ENCODE data around the gene ZNF653. TPM values are rescaled to one million over a fixed set of nuclear protein-coding genes. Genes with fewer than 3 reads are reported as not detected.
A peak's percentile ranks its signal among the peaks of the same experiment; 100 is the strongest.
"Not testable (repeated sequence)": the region's sequence is repeated elsewhere in the genome, so short reads cannot be mapped to it uniquely, and the experiment has no call there.

The ZNF653 gene
- total RNA-seq, 2 donors from 2014 or later: 5.4 to 25.0 TPM

DNA sequence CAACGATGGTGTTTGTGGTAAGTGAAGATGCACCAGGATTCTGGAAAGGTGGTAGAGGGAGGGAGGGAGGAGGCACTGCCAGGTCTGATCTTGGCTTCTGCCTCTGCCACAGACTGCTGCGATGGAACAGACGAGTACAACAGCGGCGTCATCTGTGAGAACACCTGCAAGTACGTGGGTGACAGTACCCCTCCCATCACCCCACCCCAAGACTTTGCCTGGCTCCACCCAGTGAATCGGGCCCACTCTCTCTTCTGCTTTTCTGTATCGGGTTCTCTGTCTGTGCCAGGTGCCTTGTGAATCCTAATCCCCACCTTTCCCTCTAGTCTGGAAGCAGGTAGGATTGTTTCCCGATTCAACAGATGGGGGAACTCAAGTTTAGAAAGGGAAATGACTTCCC, 67.7 kb downstream of the ZNF653 start:
- TF ChIP-seq, protein P1, sequence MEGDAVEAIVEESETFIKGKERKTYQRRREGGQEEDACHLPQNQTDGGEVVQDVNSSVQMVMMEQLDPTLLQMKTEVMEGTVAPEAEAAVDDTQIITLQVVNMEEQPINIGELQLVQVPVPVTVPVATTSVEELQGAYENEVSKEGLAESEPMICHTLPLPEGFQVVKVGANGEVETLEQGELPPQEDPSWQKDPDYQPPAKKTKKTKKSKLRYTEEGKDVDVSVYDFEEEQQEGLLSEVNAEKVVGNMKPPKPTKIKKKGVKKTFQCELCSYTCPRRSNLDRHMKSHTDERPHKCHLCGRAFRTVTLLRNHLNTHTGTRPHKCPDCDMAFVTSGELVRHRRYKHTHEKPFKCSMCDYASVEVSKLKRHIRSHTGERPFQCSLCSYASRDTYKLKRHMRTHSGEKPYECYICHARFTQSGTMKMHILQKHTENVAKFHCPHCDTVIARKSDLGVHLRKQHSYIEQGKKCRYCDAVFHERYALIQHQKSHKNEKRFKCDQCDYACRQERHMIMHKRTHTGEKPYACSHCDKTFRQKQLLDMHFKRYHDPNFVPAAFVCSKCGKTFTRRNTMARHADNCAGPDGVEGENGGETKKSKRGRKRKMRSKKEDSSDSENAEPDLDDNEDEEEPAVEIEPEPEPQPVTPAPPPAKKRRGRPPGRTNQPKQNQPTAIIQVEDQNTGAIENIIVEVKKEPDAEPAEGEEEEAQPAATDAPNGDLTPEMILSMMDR (IDR thresholded peaks at IDR 0.05): no peak
- no peak for DNase-seq (ENCODE audit: low spot score)
- Histone ChIP-seq H3K27me3 (replicated peaks; ENCODE audit: insufficient read depth) (no peaks in the 10 kb centered on the region), H3K4me1 (ENCODE audit: control insufficient read depth in 1 of 2, low read depth in 2 of 2) (peaks cover 7 to 21% of the 10 kb centered on the region in 2 donors), H3K4me3 (no peak overlapping the region), H3K27ac (no peak overlapping the region), H3K36me3 (peaks cover 28% of the 10 kb centered on the region), H3K9me3 (no peaks in the 10 kb centered on the region)
- no peak for ATAC-seq (ENCODE audit: insufficient number of reproducible peaks, low FRiP score, low read depth)

DNA sequence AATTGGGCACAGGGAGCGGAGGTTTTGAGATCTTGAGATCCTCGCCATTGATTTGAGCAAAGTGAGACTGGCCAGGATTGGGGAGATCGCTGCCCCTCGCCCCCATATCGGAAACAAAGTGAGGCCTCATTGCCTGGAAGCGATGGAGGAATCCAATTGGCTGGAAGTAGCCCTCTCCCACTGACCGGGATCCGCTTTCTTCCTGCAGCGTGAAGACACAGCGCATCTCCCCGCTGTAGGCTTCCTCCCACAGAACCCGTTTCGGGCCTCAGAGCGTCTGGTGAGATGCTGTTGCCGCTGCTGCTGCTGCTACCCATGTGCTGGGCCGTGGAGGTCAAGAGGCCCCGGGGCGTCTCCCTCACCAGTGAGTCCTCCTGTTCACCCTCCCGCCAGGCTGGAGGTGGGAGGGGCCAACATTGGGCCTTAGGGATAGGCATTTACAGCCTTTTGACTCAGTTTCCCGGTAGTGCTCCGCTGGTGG, 69.8 kb downstream of the ZNF653 start:
- Histone ChIP-seq H3K27ac (peak overlapping the region; percentile 26 to 39), H3K27me3 (replicated peaks; ENCODE audit: insufficient read depth) (no peaks in the 10 kb centered on the region), H3K36me3 (peaks cover 11% of the 10 kb centered on the region), H3K4me3 (peak overlapping the region; percentile 77), H3K9me3 (no peaks in the 10 kb centered on the region), H3K4me1 (ENCODE audit: control insufficient read depth in 1 of 2, low read depth in 2 of 2) (peaks cover 7 to 21% of the 10 kb centered on the region in 2 donors)
- TF ChIP-seq, protein P1 (IDR thresholded peaks at IDR 0.05): no peak
- no peak for DNase-seq (ENCODE audit: low spot score)
- ATAC-seq (ENCODE audit: insufficient number of reproducible peaks, low FRiP score, low read depth): no peak

DNA sequence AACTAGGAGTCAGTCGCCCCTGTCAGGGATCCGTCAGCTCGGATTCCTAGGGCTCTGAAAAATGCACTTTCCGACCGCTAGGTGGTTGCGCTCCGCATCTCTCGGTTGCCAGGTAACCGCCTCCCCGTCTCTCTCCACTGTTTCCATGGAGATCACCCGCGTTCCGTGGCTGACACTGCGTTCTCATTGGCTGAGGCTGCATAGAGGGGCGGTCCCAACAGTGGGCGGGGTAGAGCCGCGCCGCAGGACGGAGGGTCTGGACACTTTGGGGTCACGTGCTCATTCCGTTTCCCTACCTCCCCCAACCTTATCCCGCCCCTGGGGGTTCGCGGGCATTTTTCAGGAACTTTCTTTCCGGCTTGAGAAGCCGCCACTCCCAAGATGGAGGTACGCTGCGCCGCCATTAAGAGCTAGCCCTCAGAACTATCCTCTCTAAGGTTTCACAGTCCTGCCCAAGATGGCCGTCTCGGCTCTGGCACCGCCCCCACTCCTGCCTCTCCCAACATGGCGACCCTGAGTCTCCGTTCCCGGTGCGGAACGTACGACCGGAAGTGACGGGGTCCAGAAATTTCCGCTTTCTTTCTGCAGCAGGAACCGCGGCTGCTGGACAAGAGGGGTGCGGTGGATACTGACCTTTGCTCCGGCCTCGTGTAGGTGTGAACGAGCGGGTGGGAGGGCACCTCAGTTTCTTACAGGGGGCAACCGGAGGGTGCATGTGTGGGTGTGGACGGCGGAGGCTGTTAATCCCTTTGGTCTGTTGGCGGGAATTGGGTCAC, 70.4 kb downstream of the ZNF653 start, which contains the start of the genes ODAD3 and PRKCSH:
ODAD3 (minus strand) TSS at position 65 of the 776 bp plus-strand sequence. CDS start 105 bp downstream, outside the sequence.
PRKCSH (plus strand) TSS at position 579 of the 776 bp plus-strand sequence. CDS start 483 bp downstream, outside the sequence.
- H3K27me3 ChIP-seq (replicated peaks; ENCODE audit: insufficient read depth): no peaks in the 10 kb centered on the region
- TF ChIP-seq, protein P1 (IDR thresholded peaks at IDR 0.05): peak; percentile 97
- H3K9me3 ChIP-seq: no peaks in the 10 kb centered on the region
- DNase-seq (ENCODE audit: low spot score) (peak; percentile 98), ATAC-seq (ENCODE audit: insufficient number of reproducible peaks, low FRiP score, low read depth) (peak; percentile 98)
- peak within 1 kb of the TSS; percentile 51 to 84 for H3K27ac ChIP-seq
- peak within 1 kb of the TSS; percentile 77 for H3K4me3 ChIP-seq
- peaks cover 7 to 21% of the 10 kb centered on the region in 2 donors for H3K4me1 ChIP-seq (ENCODE audit: control insufficient read depth in 1 of 2, low read depth in 2 of 2)
- H3K36me3 ChIP-seq: peaks cover 9% of the 10 kb centered on the region

DNA sequence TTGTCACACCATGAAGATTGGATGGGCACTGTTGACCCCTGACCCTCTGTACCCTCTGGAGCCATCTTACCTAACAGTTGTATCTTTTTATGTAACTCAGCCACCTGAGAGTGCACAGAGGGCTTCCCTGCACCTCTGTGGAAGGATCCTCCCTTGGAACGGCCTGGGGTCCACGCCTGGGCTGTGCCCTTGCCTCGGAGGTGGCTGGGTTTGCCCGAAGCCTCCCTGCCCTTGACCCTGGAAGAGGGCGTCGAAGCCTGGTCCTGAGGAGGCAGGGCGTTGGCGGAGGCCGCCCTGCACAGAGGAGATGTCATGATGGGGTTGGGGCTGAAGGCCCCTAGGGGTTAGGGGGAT, 71.0 kb downstream of the ZNF653 start:
- Histone ChIP-seq H3K36me3 (peaks cover 9% of the 10 kb centered on the region), H3K27ac (peak overlapping the region; percentile 51 to 84), H3K4me3 (peak overlapping the region; percentile 77), H3K4me1 (ENCODE audit: control insufficient read depth in 1 of 2, low read depth in 2 of 2) (peaks cover 7 to 21% of the 10 kb centered on the region in 2 donors), H3K27me3 (replicated peaks; ENCODE audit: insufficient read depth) (no peaks in the 10 kb centered on the region), H3K9me3 (no peaks in the 10 kb centered on the region)
- DNase-seq (ENCODE audit: low spot score) (no peak), ATAC-seq (ENCODE audit: insufficient number of reproducible peaks, low FRiP score, low read depth) (peak; percentile 2)
- TF ChIP-seq, protein P1 (IDR thresholded peaks at IDR 0.05): no peak

DNA sequence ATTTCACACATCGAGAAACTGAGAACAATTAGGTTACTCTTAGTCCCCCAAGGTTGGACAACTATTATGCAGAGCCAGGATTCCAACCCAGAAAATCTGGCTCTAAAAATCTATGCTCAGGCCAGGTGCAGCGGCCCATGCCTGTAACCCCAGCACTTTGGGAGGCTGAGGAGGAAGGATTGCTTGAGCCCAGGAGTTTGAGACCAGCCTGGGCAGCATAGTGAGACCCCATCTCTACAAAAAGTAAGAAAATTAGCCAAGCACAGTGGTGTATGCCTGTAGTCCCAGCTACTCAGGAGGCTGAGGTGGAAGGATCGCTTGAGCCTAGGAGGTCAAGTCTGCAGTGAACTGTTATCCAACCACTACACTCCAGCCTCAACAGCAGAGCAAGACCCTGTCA, 72.1 kb downstream of the ZNF653 start:
- not testable (repeated sequence) for H3K27me3 ChIP-seq (replicated peaks; ENCODE audit: insufficient read depth); ATAC-seq (ENCODE audit: insufficient number of reproducible peaks, low FRiP score, low read depth); H3K27ac ChIP-seq; DNase-seq (ENCODE audit: low spot score); H3K36me3 ChIP-seq; H3K4me3 ChIP-seq; H3K9me3 ChIP-seq
- peaks cover 7 to 21% of the 10 kb centered on the region in 2 donors for H3K4me1 ChIP-seq (ENCODE audit: control insufficient read depth in 1 of 2, low read depth in 2 of 2)

Other genes starting within 250 kb of the ZNF653 start
- gene DOCK6, start 243.3 kb downstream of the ZNF653 start, total RNA-seq: 10 to 100 TPM; 30.5 to 49.3 TPM
- not detected for gene TSPAN16, start 209.7 kb downstream of the ZNF653 start, total RNA-seq
- 10 to 100 TPM; 14.2 to 20.4 TPM for gene RAB3D, start 166.2 kb downstream of the ZNF653 start, total RNA-seq
- gene TMEM205, start 159.6 kb downstream of the ZNF653 start, total RNA-seq: 100 to 1,000 TPM; 103 to 144 TPM
- gene CCDC159, start 159.3 kb downstream of the ZNF653 start, total RNA-seq: 10 to 100 TPM; 15.1 to 21.8 TPM
- 10 to 100 TPM; 55.7 to 69.7 TPM for gene PLPPR2, start 150.4 kb downstream of the ZNF653 start, total RNA-seq
- 1 to 10 TPM; 1.2 to 1.5 TPM for gene SWSAP1, start 131.2 kb downstream of the ZNF653 start, total RNA-seq
- gene EPOR, start 121.5 kb downstream of the ZNF653 start, total RNA-seq: 1 to 10 TPM; 5.6 to 7.1 TPM
- gene RGL3, start 86.5 kb downstream of the ZNF653 start, total RNA-seq: 10 to 100 TPM; 43.6 to 47.4 TPM
- gene ODAD3, start 70.7 kb downstream of the ZNF653 start, total RNA-seq: 1 to 10 TPM in 1 of 2 donors, under 1 TPM in 1; 0.35 to 2.0 TPM
- 100 to 1,000 TPM; 121 to 123 TPM for gene PRKCSH, start 70.2 kb downstream of the ZNF653 start, total RNA-seq
- not detected for gene ELAVL3, start 24.8 kb downstream of the ZNF653 start, total RNA-seq
- gene ECSIT, start 23.3 kb upstream of the ZNF653 start, total RNA-seq: 10 to 100 TPM; 40.4 to 44.1 TPM
- gene CNN1, start 33.0 kb upstream of the ZNF653 start, total RNA-seq: 1,000 to 10,000 TPM in 1 of 2 donors, 100 to 1,000 TPM in 1; 703 to 1,224 TPM
- 10 to 100 TPM; 24.3 to 36.6 TPM for gene ELOF1, start 53.4 kb upstream of the ZNF653 start, total RNA-seq
- gene ACP5, start 71.8 kb upstream of the ZNF653 start, total RNA-seq: 10 to 100 TPM in 1 of 2 donors, 1 to 10 TPM in 1; 1.6 to 14.6 TPM
- 10 to 100 TPM in 1 of 2 donors, 1 to 10 TPM in 1; 5.6 to 13.1 TPM for gene ZNF627, start 91.6 kb upstream of the ZNF653 start, total RNA-seq
- gene ZNF823, start 233.1 kb upstream of the ZNF653 start, total RNA-seq: 10 to 100 TPM in 1 of 2 donors, 1 to 10 TPM in 1; 8.2 to 11.0 TPM

Data from thoracic aorta (tissue), 2 donors.